T-helper 1 cell treated with Interleukin-12 subunit alpha and Interleukin-12 subunit beta and Interleukin-4 antibody, amounts not matched to agents 30 μg/mL and 1 μg/mL, for 36 hours (primary cell): ENCODE data around the gene CELF5.
"Not testable (repeated sequence)": the region's sequence is repeated elsewhere in the genome, so short reads cannot be mapped to it uniquely, and the experiment has no call there.

Experiments used
- H3K27ac Mint-ChIP-seq: one replicate; pipeline ENCODE4 v1.8.0; 2021; ENCODE audit warnings: mild to moderate bottlenecking, mixed read lengths
- H3K27me3 Mint-ChIP-seq: one replicate; pipeline ENCODE4 v1.8.0; 2021; ENCODE audit warnings: low read depth, mixed read lengths
- H3K36me3 Mint-ChIP-seq: one replicate; pipeline ENCODE4 v1.8.0; 2021; ENCODE audit warnings: low read depth, mixed read lengths
- H3K4me1 Mint-ChIP-seq: one replicate; pipeline ENCODE4 v1.8.0; 2021; ENCODE audit warnings: low read depth, mixed read lengths
- H3K4me3 Mint-ChIP-seq: one replicate; pipeline ENCODE4 v1.8.0; 2021; ENCODE audit warnings: mild to moderate bottlenecking, moderate library complexity, mixed read lengths
- H3K9me3 Mint-ChIP-seq: one replicate; pipeline ENCODE4 v1.8.0; 2021; ENCODE audit warnings: mixed read lengths

Gene CELF5

DNA sequence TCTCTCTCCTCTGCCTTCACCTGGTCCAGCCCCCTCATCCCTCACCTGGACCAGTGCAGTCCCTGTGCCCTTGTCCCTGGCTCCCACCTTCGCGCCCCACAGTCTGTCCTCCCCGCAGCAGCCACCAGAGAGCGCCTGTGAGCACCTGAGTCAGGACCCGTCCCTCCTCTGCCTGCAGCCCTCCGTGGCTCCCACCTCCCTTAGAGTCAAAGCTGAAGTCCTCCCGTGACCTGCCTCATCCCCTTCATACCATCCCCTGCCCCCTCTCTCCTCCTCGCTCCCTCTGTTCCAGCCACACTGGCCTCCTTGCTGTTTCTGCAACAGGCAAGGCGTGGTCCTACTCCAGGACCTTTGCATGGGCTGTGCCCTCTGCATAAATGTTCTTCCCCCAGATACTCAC is 10.3 kb downstream of the CELF5 start:
- no peak overlapping the region for H3K27ac Mint-ChIP-seq
- H3K27me3 Mint-ChIP-seq, result no peaks in the 10 kb centered on the region
- H3K36me3 Mint-ChIP-seq, result no peaks in the 10 kb centered on the region
- H3K9me3 Mint-ChIP-seq, result no peaks in the 10 kb centered on the region
- no peaks in the 10 kb centered on the region for H3K4me1 Mint-ChIP-seq
- H3K4me3 Mint-ChIP-seq, result no peak overlapping the region

DNA sequence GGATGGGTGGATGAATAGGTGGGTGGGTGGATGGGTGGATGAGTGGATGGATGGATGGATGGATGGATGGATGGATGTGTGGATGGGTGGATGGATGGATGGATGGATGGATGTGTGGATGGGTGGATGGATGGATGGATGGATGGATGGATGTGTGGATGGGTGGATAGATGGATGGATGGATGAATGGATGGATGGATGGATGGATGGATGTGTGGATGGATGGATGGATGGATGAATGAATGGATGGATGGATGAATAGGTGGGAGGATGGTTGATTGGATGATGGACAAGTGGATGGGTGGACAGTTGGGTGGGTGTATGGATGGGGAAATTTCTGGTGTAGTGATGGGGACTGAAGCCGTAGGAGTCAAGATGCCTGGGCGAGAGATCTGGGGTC is 11.1 kb downstream of the CELF5 start:
- not testable (repeated sequence) for H3K27me3 Mint-ChIP-seq, H3K4me3 Mint-ChIP-seq, H3K36me3 Mint-ChIP-seq, H3K9me3 Mint-ChIP-seq, H3K4me1 Mint-ChIP-seq, H3K27ac Mint-ChIP-seq

DNA sequence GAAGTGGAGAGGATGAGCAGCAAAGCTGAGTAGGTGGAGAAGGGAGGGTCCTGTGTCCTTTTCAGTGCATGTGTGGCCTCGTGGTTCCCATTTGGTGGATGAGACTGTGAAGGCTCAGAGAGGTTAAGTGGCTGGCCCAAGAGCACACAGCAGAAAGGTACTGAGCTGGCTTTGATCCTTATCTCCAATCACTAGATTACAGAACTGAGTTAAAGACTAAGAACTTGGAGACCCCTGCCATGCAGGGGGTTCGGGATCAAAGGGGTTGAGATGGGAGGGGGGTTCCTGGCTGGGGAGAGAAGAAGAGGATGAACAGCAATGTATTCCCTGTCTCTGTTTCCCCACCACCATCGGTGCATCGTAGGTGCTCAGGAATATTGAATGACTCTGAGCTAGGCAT is 11.8 kb downstream of the CELF5 start:
- Mint-ChIP-seq H3K27ac (no peak overlapping the region), H3K9me3 (no peaks in the 10 kb centered on the region), H3K4me3 (no peak overlapping the region), H3K4me1 (no peaks in the 10 kb centered on the region), H3K36me3 (no peaks in the 10 kb centered on the region), H3K27me3 (no peaks in the 10 kb centered on the region)

DNA sequence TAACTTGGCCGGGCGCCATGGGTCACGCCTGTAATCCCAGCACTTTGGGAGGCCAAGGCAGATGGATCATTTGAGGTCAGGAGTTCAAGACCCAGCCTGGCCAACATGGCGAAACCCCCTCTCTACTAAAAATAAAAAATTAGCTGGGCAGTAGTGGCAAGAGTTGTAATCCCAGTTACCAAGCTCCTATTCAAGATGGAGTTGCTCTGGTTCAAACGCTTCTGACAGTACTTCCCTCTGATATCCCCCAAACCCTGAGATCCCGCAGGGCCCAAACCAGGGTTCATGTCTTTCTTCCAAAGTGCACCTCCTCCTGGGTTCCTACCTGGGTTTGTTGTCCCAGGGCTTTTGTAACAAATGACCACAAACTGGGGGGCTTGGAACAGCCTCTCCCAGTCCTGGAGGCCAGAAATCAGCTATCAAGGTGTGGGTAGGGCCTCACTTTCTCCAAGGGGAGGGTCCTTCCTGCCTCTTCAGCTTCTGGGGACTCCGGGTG is 13.7 kb downstream of the CELF5 start:
- Mint-ChIP-seq H3K4me1 (no peaks in the 10 kb centered on the region), H3K36me3 (no peaks in the 10 kb centered on the region), H3K27me3 (no peaks in the 10 kb centered on the region), H3K9me3 (no peaks in the 10 kb centered on the region), H3K27ac (no peak overlapping the region), H3K4me3 (no peak overlapping the region)

DNA sequence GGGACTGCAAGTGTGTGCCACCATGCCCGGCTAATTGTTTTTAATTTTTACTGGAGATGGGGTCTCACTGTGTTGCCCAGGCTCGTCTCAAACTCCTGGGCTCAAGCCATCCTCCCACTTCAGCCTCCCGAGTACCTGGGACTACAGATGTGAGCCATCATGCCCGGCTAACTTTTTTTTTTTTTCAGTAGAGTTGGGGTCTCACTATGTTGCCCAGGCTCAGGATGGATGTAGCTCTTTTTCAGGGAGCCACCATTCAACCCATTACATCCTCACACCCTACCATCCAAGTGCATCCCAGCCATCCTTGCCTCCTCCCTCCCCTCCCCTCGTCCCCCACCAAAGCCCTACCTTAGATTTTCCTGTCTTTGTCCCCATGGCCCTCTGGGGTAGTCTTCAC is 14.9 kb downstream of the CELF5 start:
- Mint-ChIP-seq H3K27me3 (no peaks in the 10 kb centered on the region), H3K4me3 (no peak overlapping the region), H3K9me3 (no peaks in the 10 kb centered on the region), H3K4me1 (no peaks in the 10 kb centered on the region), H3K27ac (no peak overlapping the region), H3K36me3 (no peaks in the 10 kb centered on the region)

DNA sequence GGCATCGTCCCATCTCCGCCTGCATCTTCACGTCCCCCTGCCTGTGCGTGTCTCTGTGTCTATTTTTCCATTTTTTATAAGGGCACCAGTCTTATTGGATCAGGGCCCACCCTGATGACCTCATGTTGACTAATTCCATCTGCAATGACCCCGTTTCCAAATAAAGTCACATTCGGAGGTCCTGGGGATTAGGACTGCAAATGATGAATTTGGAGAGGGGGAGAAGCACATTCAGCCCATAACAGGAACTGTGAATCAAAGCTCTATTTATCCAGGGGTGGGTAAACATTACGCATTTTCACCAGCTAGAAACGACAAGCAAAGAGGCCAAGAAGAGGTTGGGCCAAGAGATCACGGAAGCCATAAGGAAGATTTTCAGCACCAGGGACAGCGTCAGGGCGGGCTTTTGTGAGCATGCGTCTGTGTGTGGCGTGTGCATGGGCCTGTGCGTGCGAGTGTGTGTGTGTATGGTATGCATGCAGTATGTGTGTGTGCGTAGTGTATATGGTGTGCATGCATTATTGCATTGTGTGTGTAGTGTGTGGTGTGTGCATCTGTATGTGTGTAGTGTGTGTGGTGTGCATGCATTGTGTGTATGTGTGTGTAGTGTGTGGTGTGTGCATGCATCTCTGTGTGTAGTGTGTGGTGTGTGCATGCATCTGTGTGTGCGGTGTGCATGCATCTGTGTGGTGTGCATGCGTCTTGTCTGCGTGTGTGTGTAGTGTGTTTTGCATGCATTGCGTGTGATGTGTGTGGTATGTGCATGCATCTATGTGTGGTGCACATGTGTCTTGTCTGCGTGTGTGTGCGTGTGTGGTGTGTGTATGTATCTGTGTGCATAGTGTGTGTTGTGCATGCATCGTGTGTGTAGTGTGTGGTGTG is 19.6 kb downstream of the CELF5 start:
- Mint-ChIP-seq H3K4me3 (no peak overlapping the region), H3K9me3 (no peaks in the 10 kb centered on the region), H3K27me3 (no peaks in the 10 kb centered on the region), H3K36me3 (no peaks in the 10 kb centered on the region), H3K4me1 (no peaks in the 10 kb centered on the region), H3K27ac (no peak overlapping the region)

DNA sequence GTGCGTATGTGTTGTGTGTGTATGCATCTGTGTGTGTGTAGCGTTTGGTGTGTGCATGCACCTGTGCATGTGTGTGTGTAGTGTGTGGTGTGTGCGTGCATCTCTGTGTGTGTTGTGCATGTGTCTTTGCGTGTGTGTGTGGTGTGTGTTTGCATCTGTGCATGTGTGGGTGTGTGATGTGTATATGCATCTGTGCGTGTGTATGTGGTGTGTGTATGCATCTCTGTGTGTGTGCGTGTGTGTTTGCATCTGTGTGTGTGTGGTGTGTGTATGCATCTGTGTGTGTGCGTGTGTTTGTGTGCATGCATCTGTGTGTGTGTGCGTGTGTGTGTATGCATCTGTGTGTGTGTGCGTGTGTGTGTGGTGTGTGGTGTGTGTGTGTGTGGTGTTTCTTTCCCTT is 20.6 kb downstream of the CELF5 start:
- Mint-ChIP-seq H3K4me1 (no peaks in the 10 kb centered on the region), H3K27ac (no peak overlapping the region), H3K27me3 (no peaks in the 10 kb centered on the region), H3K9me3 (no peaks in the 10 kb centered on the region), H3K4me3 (no peak overlapping the region), H3K36me3 (no peaks in the 10 kb centered on the region)

DNA sequence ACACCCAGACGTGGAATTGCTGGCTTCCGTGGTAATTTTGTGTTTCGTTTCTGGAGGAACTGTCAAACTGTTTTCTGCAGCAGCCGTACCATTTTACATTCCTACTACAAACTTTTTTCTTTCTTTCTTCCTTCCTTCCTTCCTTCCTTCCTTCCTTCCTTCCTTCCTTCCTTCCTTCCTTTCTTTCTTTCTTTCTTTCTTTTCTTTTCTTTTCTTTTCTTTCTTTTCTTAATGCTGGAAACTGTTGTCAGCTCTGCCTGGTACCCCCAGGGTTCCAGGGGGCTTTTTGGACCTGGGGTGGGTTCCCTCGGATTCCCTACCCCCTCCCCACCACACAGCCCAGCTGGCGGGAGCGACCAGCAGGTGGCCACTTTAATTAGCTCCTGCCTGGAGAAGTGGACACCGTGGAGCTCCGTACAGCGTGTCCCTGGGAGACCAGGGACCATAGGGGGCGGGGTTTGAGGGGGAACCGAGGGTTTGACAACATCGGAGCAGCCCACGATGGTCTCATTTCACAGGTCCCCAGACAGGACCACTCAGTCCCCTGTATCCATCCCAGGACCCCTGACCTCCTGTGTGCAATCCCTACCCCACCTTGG is 24.4 kb downstream of the CELF5 start:
- H3K36me3 Mint-ChIP-seq, result no peaks in the 10 kb centered on the region
- no peak overlapping the region for H3K27ac Mint-ChIP-seq

DNA sequence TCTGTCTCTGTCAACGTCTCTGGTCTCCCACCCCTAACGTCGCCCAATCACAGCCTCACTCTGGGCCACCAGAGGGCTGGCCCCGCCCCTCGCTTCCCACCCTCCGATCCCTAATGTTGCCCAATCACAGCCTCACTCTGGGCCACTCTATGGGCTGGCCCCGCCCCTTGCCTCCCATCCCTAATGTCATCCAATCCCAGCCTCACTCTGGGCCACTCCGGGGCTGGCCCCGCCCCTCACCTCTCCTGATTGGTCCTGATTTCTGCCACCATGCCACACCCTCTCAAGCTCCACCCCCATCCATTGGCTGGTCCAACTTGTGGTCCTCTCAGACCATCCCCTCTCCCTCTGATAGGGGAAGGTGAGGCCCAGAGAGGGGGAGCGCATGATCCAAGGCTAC is 24.9 kb downstream of the CELF5 start:
- Mint-ChIP-seq H3K27me3 (no peaks in the 10 kb centered on the region), H3K27ac (peak overlapping the region; percentile 49), H3K36me3 (no peaks in the 10 kb centered on the region), H3K9me3 (peaks cover 17% of the 10 kb centered on the region), H3K4me1 (no peaks in the 10 kb centered on the region), H3K4me3 (no peak overlapping the region)

More for the DNA sequence above, 24.4 kb downstream of the CELF5 start:
- Mint-ChIP-seq H3K27me3 (no peaks in the 10 kb centered on the region), H3K4me1 (no peaks in the 10 kb centered on the region), H3K9me3 (peaks cover 12% of the 10 kb centered on the region), H3K4me3 (no peak overlapping the region)

DNA sequence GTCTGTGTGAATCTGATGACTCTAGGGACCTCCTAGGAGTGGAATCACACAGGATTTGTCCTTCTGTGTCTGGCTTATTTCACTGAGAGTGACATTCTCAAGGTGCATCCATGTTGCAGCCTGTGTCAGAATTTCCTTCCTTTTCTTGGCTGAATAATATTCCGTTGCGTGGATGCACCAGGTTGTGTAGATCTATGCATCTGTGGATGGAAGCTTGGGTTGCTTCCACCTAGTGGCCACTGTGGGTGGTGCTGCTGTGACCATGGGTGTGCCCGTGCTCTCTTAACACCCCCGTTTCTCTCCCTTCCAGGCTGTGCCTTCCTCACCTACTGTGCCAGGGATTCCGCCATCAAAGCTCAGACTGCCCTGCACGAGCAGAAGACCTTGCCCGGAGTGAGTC is 26.2 kb downstream of the CELF5 start:
- no peaks in the 10 kb centered on the region for H3K27me3 Mint-ChIP-seq
- no peaks in the 10 kb centered on the region for H3K4me1 Mint-ChIP-seq
- H3K9me3 Mint-ChIP-seq, result peaks cover 19% of the 10 kb centered on the region
- no peak overlapping the region for H3K4me3 Mint-ChIP-seq
- no peaks in the 10 kb centered on the region for H3K36me3 Mint-ChIP-seq
- H3K27ac Mint-ChIP-seq, result no peak overlapping the region

DNA sequence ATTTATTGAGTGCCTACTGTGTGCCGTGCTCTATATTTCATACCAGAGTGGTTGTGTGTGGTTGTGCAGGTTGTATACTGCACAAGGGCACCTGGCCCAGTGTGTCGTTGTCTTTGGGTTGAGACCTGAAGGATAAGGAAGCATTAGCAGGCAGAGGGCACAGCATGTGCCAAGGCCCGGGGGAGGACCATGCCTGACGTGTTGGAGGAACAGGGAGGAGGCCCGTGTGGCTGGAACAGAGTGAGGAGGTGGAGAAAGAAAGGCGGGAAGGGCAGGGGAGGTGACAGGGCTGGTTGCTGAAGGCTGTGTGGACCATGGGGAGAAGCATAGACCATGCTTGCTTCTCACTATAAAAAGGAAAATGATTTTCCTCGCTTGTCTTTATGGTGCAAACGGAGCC is 26.8 kb downstream of the CELF5 start:
- Mint-ChIP-seq H3K27ac (no peak overlapping the region), H3K9me3 (peaks cover 19% of the 10 kb centered on the region), H3K4me1 (no peaks in the 10 kb centered on the region), H3K36me3 (no peaks in the 10 kb centered on the region), H3K4me3 (no peak overlapping the region), H3K27me3 (no peaks in the 10 kb centered on the region)

DNA sequence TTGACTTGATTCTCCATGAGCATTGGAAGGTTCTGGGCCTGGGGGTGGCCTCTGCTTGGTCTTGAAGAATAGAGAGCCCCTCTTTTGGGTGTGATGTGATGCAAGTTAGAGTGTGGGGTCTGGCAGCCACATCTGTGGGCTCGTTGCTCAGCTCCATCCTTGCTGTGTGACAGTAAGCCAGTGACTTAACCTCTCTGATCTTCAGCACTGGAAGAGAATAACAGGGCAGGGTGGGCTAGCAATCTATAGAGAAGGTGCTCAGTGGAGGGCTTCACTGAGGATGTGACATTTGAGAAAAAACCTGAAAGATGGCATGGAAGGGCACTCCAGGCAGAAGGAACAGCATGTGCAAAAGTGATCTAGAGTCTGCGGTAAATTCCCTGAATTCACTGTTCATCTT is 28.2 kb downstream of the CELF5 start:
- Mint-ChIP-seq H3K27me3 (no peaks in the 10 kb centered on the region), H3K4me3 (no peak overlapping the region), H3K27ac (no peak overlapping the region), H3K4me1 (no peaks in the 10 kb centered on the region), H3K36me3 (no peaks in the 10 kb centered on the region), H3K9me3 (peaks cover 19% of the 10 kb centered on the region)

DNA sequence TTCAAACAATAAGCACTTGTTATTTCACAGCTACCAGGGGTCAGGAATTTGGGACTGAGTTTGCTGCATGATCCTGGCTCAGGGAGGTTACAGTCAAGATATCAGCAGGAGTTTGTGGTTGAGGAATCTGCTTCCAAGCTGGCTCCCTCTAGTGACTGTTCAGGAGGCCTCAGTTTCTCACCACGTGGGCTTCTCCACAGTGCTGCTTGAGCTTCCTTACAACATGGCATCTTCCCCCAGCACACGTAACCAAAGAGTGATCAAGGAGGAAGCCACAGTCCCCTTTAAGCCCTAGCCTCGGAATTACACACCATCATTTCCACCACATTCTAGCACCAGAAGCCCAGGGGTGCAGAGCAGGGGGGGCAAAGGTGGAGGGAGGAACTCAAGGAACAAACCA is 28.8 kb downstream of the CELF5 start:
- Mint-ChIP-seq H3K27me3 (no peaks in the 10 kb centered on the region), H3K36me3 (no peaks in the 10 kb centered on the region), H3K4me1 (no peaks in the 10 kb centered on the region), H3K9me3 (peaks cover 19% of the 10 kb centered on the region), H3K27ac (no peak overlapping the region), H3K4me3 (no peak overlapping the region)

DNA sequence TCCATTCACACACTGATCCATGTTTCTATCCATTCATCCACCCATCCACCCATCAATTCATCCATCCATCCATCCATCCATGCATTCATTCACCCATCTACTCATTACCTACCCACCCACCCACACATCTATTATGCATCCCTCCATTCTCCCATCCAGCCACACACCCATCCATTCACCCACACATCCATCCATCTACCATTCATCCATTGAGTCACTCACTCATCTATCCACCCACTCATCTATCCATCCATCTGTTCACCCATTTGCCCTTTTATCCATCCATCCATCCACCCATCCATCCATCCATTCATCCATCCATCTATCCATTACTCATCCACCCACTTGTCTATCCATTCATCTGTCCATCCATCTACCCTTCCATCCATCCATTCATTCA is 30.1 kb downstream of the CELF5 start:
- H3K9me3 Mint-ChIP-seq, result peaks cover 19% of the 10 kb centered on the region
- no peak overlapping the region for H3K27ac Mint-ChIP-seq
- H3K27me3 Mint-ChIP-seq, result no peaks in the 10 kb centered on the region
- H3K36me3 Mint-ChIP-seq, result no peaks in the 10 kb centered on the region
- H3K4me1 Mint-ChIP-seq, result no peaks in the 10 kb centered on the region
- H3K4me3 Mint-ChIP-seq, result no peak overlapping the region

DNA sequence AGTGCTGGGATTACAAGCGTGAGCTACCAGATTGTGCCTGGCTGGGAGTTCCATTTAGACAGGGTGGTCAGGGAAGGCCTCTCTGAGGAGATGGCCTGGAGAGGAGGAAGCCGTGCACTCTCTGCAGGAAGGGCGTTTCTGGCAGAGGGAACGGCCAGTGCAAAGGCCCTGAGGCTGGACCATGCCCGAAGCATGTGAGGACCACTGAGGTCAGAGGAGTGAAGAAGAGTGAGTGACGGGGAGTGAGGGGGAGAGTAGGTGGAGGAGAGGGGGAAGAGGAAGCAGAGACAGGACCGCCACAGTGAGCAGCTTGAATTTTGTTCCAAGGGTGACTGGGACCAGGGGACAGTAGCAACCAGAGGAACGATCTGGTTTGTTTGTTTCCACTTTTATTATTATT is 32.6 kb downstream of the CELF5 start:
- Mint-ChIP-seq H3K36me3 (no peaks in the 10 kb centered on the region), H3K27me3 (no peaks in the 10 kb centered on the region), H3K4me3 (no peak overlapping the region), H3K9me3 (peaks cover 11% of the 10 kb centered on the region), H3K27ac (no peak overlapping the region), H3K4me1 (no peaks in the 10 kb centered on the region)
